Measurements from ENCODE around the gene CASP7. TPM values are rescaled to one million over a fixed set of nuclear protein-coding genes. Genes with fewer than 3 reads are reported as not detected.

Gene CASP7
- total RNA-seq, 1 experiment from 2014 or later, result 14.0 TPM

DNA sequence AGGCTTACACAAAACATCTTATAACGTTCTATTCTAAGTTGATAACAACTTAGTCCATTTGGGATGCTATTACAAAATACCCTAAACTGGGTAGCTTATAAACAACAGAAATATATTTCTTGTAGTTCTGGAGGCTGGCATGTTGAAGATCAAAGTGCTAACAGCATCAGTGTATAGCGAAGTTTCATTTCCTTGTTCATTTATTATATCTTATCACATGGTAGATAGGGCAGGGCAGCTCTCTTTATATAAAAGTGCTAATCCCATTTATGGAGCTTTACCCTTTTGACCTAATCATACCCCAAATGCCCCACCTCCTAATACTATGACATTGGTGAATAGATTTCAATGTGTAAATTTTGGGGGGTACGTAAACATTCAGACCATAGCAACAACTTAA lies 6.3 kb downstream of the CASP7 start:
- H3K4me1 ChIP-seq (replicated peaks; ENCODE audit: insufficient read depth), result peaks cover 3% of the 10 kb centered on the region; the same call in 1 of the 2 replicates
- H2AFZ ChIP-seq, result no peak overlapping the region
- H3K9me2 ChIP-seq (ENCODE audit: insufficient read depth), result no peaks in the 10 kb centered on the region
- H3K79me2 ChIP-seq (ENCODE audit: low read depth), result peaks cover 4% of the 10 kb centered on the region; the same call in 1 of the 2 replicates
- H4K20me1 ChIP-seq (ENCODE audit: insufficient read depth), result no peaks in the 10 kb centered on the region
- intact Hi-C loops (cut with micrococcal nuclease; ENCODE audit: unreplicated experiment), result no loop called here
- TF ChIP-seq CTCF (conservative IDR thresholded peaks at IDR 0.05) (no peak), EZH2 (IDR thresholded peaks at IDR 0.05; ENCODE audit: low read depth) (no peak)
- H3K9me3 ChIP-seq (ENCODE audit: insufficient read depth, low read depth), result no peaks in the 10 kb centered on the region
- H3K27ac ChIP-seq, result no peak overlapping the region
- ChIA-PET POLR2A (ENCODE audit: unreplicated experiment) (no interaction called here), CTCF (no interaction called here)
- no peak overlapping the region for H3K4me3 ChIP-seq
- no peaks in the 10 kb centered on the region for H3K27me3 ChIP-seq (ENCODE audit: insufficient read depth, low read depth)
- H3F3A ChIP-seq (ENCODE audit: insufficient read depth, low read depth), result no peaks in the 10 kb centered on the region
- no peak overlapping the region for H3K4me2 ChIP-seq
- no peaks in the 10 kb centered on the region for H3K36me3 ChIP-seq (ENCODE audit: low read depth)
- DNase-seq, result no peak
- no TSS peak for BruUV-seq (replicated peaks)

DNA sequence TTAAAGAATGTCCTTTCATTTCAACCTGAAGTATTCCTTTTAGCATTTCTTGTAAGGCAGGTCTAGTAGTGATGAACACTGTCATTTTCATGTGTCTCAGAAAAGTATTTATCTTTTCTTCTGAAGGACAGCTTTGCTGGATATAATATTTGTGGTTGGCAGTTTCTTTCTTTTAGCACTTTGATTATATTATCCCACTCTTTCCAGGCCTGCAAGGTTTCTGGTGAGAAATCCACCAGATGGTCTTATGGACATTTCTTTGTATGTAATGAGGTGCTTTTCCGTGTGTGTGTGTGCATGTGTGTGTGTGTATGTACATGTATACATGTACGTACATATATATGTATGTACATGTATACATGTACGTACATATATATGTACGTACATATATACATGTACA lies 7.3 kb downstream of the CASP7 start:
- TF ChIP-seq EZH2 (IDR thresholded peaks at IDR 0.05; ENCODE audit: low read depth), result no peak
- no peak for TF ChIP-seq CTCF (conservative IDR thresholded peaks at IDR 0.05)
- ChIA-PET CTCF (no interaction called here), POLR2A (ENCODE audit: unreplicated experiment) (no interaction called here)

DNA sequence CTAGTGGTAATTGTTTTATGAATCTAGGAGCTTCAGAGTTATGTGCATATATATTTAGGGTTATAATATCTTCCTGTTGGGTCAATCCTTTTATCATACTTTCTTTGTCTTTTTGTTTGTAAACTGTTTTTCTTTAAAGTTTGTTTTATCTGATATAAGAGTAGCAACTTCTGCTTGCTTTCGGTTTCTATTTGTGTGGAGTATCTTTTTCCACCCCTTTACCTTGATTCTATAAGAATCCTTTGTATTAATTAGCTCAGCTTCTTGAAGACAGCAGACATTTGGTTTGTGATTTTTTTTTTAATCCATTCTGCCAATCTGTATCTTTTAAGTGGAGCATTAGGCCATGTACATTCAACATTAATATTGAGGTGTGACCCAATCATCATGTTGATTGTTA lies 9.3 kb downstream of the CASP7 start:
- Histone ChIP-seq H2AFZ (no peak overlapping the region), H3K4me1 (replicated peaks; ENCODE audit: insufficient read depth) (no peaks in the 10 kb centered on the region), H3K9me2 (ENCODE audit: insufficient read depth) (no peaks in the 10 kb centered on the region), H3K27ac (no peak overlapping the region), H3K4me2 (no peak overlapping the region), H3K27me3 (ENCODE audit: insufficient read depth, low read depth) (no peaks in the 10 kb centered on the region), H3K4me3 (no peak overlapping the region), H3K9me3 (ENCODE audit: insufficient read depth, low read depth) (no peaks in the 10 kb centered on the region), H4K20me1 (ENCODE audit: insufficient read depth) (no peaks in the 10 kb centered on the region), H3K36me3 (ENCODE audit: low read depth) (no peaks in the 10 kb centered on the region), H3K79me2 (ENCODE audit: low read depth) (no peaks in the 10 kb centered on the region), H3F3A (ENCODE audit: insufficient read depth, low read depth) (no peaks in the 10 kb centered on the region)
- ChIA-PET CTCF (no interaction called here), POLR2A (ENCODE audit: unreplicated experiment) (no interaction called here)
- no peak for DNase-seq
- no peak for TF ChIP-seq CTCF (conservative IDR thresholded peaks at IDR 0.05)
- TF ChIP-seq EZH2 (IDR thresholded peaks at IDR 0.05; ENCODE audit: low read depth), result no peak
- BruUV-seq (replicated peaks), result no TSS peak
- intact Hi-C loops (cut with micrococcal nuclease; ENCODE audit: unreplicated experiment), result no loop called here

More for the DNA sequence above, 7.3 kb downstream of the CASP7 start:
- H3K27me3 ChIP-seq (ENCODE audit: insufficient read depth, low read depth), result no peaks in the 10 kb centered on the region
- no TSS peak for BruUV-seq (replicated peaks)
- no peak overlapping the region for H3K4me3 ChIP-seq
- H3F3A ChIP-seq (ENCODE audit: insufficient read depth, low read depth), result no peaks in the 10 kb centered on the region
- H3K79me2 ChIP-seq (ENCODE audit: low read depth), result no peaks in the 10 kb centered on the region
- no peaks in the 10 kb centered on the region for H3K36me3 ChIP-seq (ENCODE audit: low read depth)
- no peaks in the 10 kb centered on the region for H4K20me1 ChIP-seq (ENCODE audit: insufficient read depth)
- H3K9me2 ChIP-seq (ENCODE audit: insufficient read depth), result no peaks in the 10 kb centered on the region
- no peak overlapping the region for H3K4me2 ChIP-seq
- H3K27ac ChIP-seq, result no peak overlapping the region
- no peaks in the 10 kb centered on the region for H3K4me1 ChIP-seq (replicated peaks; ENCODE audit: insufficient read depth)
- no peak for DNase-seq
- no peak overlapping the region for H2AFZ ChIP-seq
- H3K9me3 ChIP-seq (ENCODE audit: insufficient read depth, low read depth), result no peaks in the 10 kb centered on the region
- intact Hi-C loops (cut with micrococcal nuclease; ENCODE audit: unreplicated experiment), result no loop called here
